ENCODE results near the gene RELN.

DNA sequence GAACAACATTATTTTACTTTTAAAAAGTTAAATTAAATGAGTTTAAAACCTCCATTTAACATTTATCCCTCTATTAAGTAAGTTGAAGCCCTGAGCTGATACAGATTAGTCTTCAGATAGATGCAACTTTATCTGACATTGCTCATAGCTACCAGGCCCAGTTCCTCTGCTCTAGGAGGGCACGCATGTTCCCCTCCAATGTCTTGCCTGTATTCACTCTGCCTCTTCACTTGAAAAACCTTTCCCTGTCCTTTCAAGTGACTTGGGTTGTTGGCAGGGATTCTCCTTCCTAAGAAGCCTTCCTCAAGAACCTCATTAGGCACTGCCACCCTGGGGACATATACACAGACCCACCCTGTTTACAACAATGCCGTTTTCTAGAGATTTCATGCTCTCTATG, 270.4 kb downstream of the RELN start:
- no peak for TF ChIP-seq EP300 (IDR thresholded peaks at IDR 0.05)
- TF ChIP-seq POLR2AphosphoS5 (IDR thresholded peaks at IDR 0.05) = no peak
- TF ChIP-seq, protein P1, sequence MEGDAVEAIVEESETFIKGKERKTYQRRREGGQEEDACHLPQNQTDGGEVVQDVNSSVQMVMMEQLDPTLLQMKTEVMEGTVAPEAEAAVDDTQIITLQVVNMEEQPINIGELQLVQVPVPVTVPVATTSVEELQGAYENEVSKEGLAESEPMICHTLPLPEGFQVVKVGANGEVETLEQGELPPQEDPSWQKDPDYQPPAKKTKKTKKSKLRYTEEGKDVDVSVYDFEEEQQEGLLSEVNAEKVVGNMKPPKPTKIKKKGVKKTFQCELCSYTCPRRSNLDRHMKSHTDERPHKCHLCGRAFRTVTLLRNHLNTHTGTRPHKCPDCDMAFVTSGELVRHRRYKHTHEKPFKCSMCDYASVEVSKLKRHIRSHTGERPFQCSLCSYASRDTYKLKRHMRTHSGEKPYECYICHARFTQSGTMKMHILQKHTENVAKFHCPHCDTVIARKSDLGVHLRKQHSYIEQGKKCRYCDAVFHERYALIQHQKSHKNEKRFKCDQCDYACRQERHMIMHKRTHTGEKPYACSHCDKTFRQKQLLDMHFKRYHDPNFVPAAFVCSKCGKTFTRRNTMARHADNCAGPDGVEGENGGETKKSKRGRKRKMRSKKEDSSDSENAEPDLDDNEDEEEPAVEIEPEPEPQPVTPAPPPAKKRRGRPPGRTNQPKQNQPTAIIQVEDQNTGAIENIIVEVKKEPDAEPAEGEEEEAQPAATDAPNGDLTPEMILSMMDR (IDR thresholded peaks at IDR 0.05) = no peak
- no peak for TF ChIP-seq POLR2A (IDR thresholded peaks at IDR 0.05)
